Activated effector memory CD4-positive, alpha-beta T cell treated with Interleukin-2 at 50 U/mL for 16 hours (primary cell): Measurements from ENCODE around the gene VPS52.

ENCODE experiments used
- DNase-seq: peaks from one replicate; pipeline ENCODE4 v3.0.0-alpha.2; 2020

VPS52 gene

DNA sequence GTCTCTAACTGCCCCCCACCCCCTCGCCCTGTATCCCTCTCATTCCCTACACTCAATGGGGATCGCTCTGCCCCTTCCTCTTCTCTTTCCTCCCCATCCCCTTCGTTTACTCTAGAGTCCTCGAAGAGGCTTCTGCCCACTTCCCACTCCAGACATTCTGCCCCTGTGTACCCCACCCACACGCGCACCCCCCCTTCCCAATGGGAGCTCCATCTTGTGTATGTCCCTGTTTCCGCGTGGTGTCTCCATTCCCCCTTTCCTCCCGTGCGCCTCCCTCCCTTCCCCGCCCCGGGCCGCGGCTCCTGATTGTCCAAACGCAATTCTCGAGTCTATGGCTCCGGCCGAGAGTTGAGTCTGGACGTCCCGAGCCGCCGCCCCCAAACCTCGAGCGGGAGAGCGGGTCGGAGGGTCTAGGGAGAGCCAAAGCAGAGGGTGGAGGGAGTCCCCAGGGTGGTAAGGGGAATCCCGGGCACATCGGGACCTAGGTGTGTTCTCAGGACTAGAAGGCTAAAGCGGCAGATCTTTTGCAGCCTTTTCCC lies 64.1 kb downstream of the VPS52 start:
- DNase-seq = no peak

- DNase-seq = no peak
These were observed 64.7 kb downstream of the VPS52 start for GRCh38 chr6:33206864-33207551.

- no peak for DNase-seq
These were observed 65.4 kb downstream of the VPS52 start for GRCh38 chr6:33206027-33206863.

GRCh38 chr6:33205191-33206026 lies 66.3 kb downstream of the VPS52 start:
- no peak for DNase-seq

DNA sequence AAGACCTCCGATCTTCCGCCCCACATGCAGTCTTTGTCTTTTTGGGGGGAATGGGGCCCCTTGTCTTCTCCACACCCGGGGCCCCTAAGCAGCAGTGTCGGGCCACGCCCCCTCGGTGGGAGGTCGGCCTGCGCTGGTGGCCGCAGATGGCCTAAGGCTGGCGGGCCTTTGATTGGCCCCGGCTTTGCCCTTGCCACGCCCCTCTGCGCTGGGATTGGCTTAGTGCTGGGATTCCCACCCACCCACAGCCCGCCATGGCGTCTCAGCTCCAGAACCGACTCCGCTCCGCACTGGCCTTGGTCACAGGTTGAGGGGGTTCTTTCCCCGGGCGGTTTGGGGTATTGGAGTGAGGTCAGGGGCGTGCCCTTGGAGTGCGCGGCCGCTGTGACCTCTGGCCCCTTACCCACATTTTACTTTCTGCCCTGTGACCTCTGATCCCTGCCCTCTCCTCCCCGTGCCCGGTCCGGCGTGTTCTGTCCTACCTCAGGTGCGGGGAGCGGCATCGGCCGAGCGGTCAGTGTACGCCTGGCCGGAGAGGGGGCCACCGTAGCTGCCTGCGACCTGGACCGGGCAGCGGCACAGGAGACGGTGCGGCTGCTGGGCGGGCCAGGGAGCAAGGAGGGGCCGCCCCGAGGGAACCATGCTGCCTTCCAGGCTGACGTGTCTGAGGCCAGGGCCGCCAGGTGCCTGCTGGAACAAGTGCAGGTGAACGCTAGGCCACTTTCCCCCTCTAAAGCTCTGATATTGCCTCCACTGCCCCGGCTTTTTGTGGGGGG lies 67.1 kb downstream of the VPS52 start, which contains the start of gene HSD17B8:
Gene HSD17B8, plus strand, starts transcription at position 241 of the 776 bp plus-strand sequence. Its CDS starts 14 bp downstream, at position 255.
- DNase-seq = peak; percentile 86

GRCh38 chr6:33204165-33204414 lies 67.6 kb downstream of the VPS52 start:
- no peak for DNase-seq

- DNase-seq = no peak
These were observed 68.1 kb downstream of the VPS52 start for GRCh38 chr6:33203443-33204164.

GRCh38 chr6:33202799-33203198 lies 68.9 kb downstream of the VPS52 start:
- DNase-seq = no peak

DNA sequence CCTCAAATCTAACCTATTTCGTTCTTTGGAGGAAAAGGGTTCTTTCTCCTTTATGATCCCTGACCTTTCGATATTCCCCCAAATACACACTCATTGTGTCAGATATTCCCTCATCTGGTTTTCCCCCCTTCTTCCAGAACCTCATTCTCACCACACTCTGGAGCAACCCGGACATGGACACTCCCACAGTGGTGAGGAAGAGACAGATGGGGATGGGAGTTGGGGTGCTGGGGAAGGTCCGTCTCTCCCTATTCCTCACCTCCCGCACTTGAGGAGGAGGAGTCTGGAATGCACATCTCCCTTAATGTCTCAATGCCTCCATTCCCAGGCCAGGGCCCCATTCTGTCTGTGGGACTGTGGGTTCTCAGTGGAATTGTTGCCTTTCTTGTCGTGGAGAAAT lies 69.7 kb downstream of the VPS52 start:
- DNase-seq = no peak

DNA sequence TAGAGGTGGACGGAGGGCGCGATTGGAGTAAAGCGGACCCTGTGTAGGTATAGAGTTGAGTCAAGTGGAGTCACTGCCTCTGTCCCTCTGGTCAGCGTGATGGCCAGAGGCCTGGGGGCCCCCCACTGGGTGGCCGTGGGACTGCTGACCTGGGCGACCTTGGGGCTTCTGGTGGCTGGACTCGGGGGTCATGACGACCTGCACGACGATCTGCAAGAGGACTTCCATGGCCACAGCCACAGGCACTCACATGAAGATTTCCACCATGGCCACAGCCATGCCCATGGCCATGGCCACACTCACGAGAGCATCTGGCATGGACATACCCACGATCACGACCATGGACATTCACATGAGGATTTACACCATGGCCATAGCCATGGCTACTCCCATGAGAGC lies 70.5 kb downstream of the VPS52 start:
- DNase-seq = no peak
